Esophagus squamous epithelium (tissue), 5 donors: ENCODE results near the gene KIF5C. TPM values are rescaled to one million over a fixed set of nuclear protein-coding genes. Genes with fewer than 3 reads are reported as not detected.

Source experiments
- DNase-seq: peaks from one replicate; lab custom pipeline; 2025; lab: John Stamatoyannopoulos, UW
- H3K27ac ChIP-seq, 4 donors: fragments of 200-600 bp; sonication (generic); one replicate each; pipeline ENCODE4 v1.5.1; 2016 to 2019; ENCODE audit warnings: mild to moderate bottlenecking in 1 of 4
- H3K27me3 ChIP-seq, 4 donors: fragments of 200-600 bp; sonication (generic); 1 replicate in 3 of 4; 2 replicates in 1 of 4; pipeline versions ENCODE4 v1.5.1 to v1.6.0; 2017 to 2021; ENCODE audit warnings: antibody characterized with exemption in 1 of 4
- H3K36me3 ChIP-seq, 3 donors: fragments of 200-600 bp; sonication (generic); one replicate each; pipeline ENCODE4 v1.5.1; 2016 to 2019
- H3K4me1 ChIP-seq, 3 donors: fragments of 200-600 bp; sonication (generic); one replicate each; pipeline ENCODE4 v1.5.1; 2017 to 2019
- H3K4me3 ChIP-seq, 4 donors: fragments of 200-600 bp; sonication (generic); 1 replicate in 3 of 4; 2 replicates in 1 of 4; pipeline ENCODE4 v1.5.1; 2016 to 2019; ENCODE audit warnings: mild to moderate bottlenecking in 2 of 4, moderate library complexity in 1 of 4
- H3K9me3 ChIP-seq, 3 donors: fragments of 200-600 bp; sonication (generic); one replicate each; pipeline ENCODE4 v1.5.1; 2016 to 2019
- CTCF ChIP-seq, 6 experiments: fragments of 450-650 bp in 4 of 6; fragments of 200-600 bp in 2 of 6; sonication (generic) in 2 of 6; IDR thresholded peaks; one replicate each; pipeline ENCODE4 v1.5.1; 2016 to 2019; ENCODE audit warnings: antibody characterized with exemption in 6 of 6, mild to moderate bottlenecking in 4 of 6, moderate library complexity in 4 of 6
- POLR2A ChIP-seq, 4 donors: fragments of 450-650 bp; IDR thresholded peaks; one replicate each; pipeline ENCODE4 v1.6.1; 2017; ENCODE audit warnings: antibody characterized with exemption in 4 of 4, mild to moderate bottlenecking in 4 of 4, moderate library complexity in 3 of 4
- WGBS, 2 donors: methylation state at CpG; one replicate each; pipeline ENCODE4 v1.1.5; 2018; 5-methylcytosine and 5-hydroxymethylcytosine counted together
- intact Hi-C: fragments of 100-400 bp; cut with DNase I; formaldehyde crosslinking; loops from one replicate; pipeline ENCODE4 v1.15.0; 2022
- total RNA-seq, 4 donors: library from RNA; depleted of rRNA; stranded (reverse); fragments of >200 nt; gene quantifications; one replicate each; pipeline ENCODE4 v1.1.0, GENCODE V29; 2016
- donor health status: DM: yes; HTN: yes; CAD: no.

KIF5C gene
- total RNA-seq, 4 donors from 2014 or later, result 0.09 to 2.3 (median 0.41) TPM; not detected in 1

GRCh38 chr2:149039213-149039724, 164.2 kb downstream of the KIF5C start:
- Histone ChIP-seq H3K27me3 (peaks cover 0 to 39% (median 0%) of the 10 kb centered on the region in 4 donors), H3K4me3 (peak overlapping the region; percentile 45 to 69 (median 56)), H3K27ac (peak overlapping the region in 2 of 4 donors; percentile 23 to 58), H3K4me1 (peaks cover 0 to 21% (median 9%) of the 10 kb centered on the region in 3 donors), H3K9me3 (no peaks in the 10 kb centered on the region), H3K36me3 (no peaks in the 10 kb centered on the region)
- DNase-seq, result no peak
- 17 to 30% methylated on average over 6 to 10 of the region's 11 CpGs for WGBS, 2 donors
- TF ChIP-seq CTCF (IDR thresholded peaks at IDR 0.05), result no peak
- intact Hi-C loops, result no loop called here

- H3K9me3 ChIP-seq, result no peaks in the 10 kb centered on the region
- peaks cover 0 to 21% (median 9%) of the 10 kb centered on the region in 3 donors for H3K4me1 ChIP-seq
- TF ChIP-seq POLR2A (IDR thresholded peaks at IDR 0.05) (no peak), CTCF (IDR thresholded peaks at IDR 0.05) (peak in 3 of 6 experiments; percentile 23 to 57 (median 34))
- 58 to 66% methylated on average over 7 of the region's 7 CpGs for WGBS, 2 donors
- H3K27me3 ChIP-seq, result peaks cover 0 to 39% (median 0%) of the 10 kb centered on the region in 4 donors
- no peak overlapping the region for H3K4me3 ChIP-seq
- no peak overlapping the region for H3K27ac ChIP-seq
- no peak for DNase-seq
- intact Hi-C loops, result no loop called here
- no peaks in the 10 kb centered on the region for H3K36me3 ChIP-seq
These were observed 165.4 kb downstream of the KIF5C start for GRCh38 chr2:149040451-149040850.

- peaks cover 0 to 21% (median 9%) of the 10 kb centered on the region in 3 donors for H3K4me1 ChIP-seq
- no peak for DNase-seq
- intact Hi-C loops, result no loop called here
- no peaks in the 10 kb centered on the region for H3K9me3 ChIP-seq
- peaks cover 0 to 38% (median 0%) of the 10 kb centered on the region in 4 donors for H3K27me3 ChIP-seq
- 63 to 75% methylated on average over 1 of the region's 1 CpG for WGBS, 2 donors
- H3K27ac ChIP-seq, result no peak overlapping the region
- TF ChIP-seq POLR2A (IDR thresholded peaks at IDR 0.05), result no peak
- TF ChIP-seq CTCF (IDR thresholded peaks at IDR 0.05), result no peak
- no peak overlapping the region for H3K4me3 ChIP-seq
- no peaks in the 10 kb centered on the region for H3K36me3 ChIP-seq
These were observed 166.5 kb downstream of the KIF5C start for GRCh38 chr2:149041482-149041881.

GRCh38 chr2:149042881-149043280, 167.9 kb downstream of the KIF5C start:
- Histone ChIP-seq H3K27me3 (peaks cover 0 to 24% (median 0%) of the 10 kb centered on the region in 4 donors), H3K27ac (no peak overlapping the region), H3K9me3 (no peaks in the 10 kb centered on the region), H3K4me3 (no peak overlapping the region), H3K4me1 (peaks cover 0 to 18% (median 9%) of the 10 kb centered on the region in 3 donors), H3K36me3 (no peaks in the 10 kb centered on the region)
- DNase-seq, result no peak
- WGBS, 2 donors, result 19 to 35% methylated on average over 1 of the region's 1 CpG
- intact Hi-C loops, result no loop called here
- no peak for TF ChIP-seq CTCF (IDR thresholded peaks at IDR 0.05)
- TF ChIP-seq POLR2A (IDR thresholded peaks at IDR 0.05), result no peak

GRCh38 chr2:149044500-149044899, 169.5 kb downstream of the KIF5C start:
- Histone ChIP-seq H3K36me3 (no peaks in the 10 kb centered on the region), H3K4me3 (no peak overlapping the region), H3K9me3 (no peaks in the 10 kb centered on the region), H3K27ac (no peak overlapping the region), H3K4me1 (peaks cover 0 to 2% (median 0%) of the 10 kb centered on the region in 3 donors), H3K27me3 (peaks cover 0 to 8% (median 0%) of the 10 kb centered on the region in 4 donors)
- intact Hi-C loops, result no loop called here
- DNase-seq, result no peak
- no peak for TF ChIP-seq CTCF (IDR thresholded peaks at IDR 0.05)
- WGBS, 2 donors, result 69 to 73% methylated on average over 1 of the region's 1 CpG
